GM12878 (cell line): ENCODE data around the gene SLC25A13.

Source experiments
- BHLHE40 ChIP-seq, 2 experiments: fragments of 450-650 bp in 1 of 2; IDR thresholded peaks; 2 replicates each; pipeline ENCODE4 v1.6.1; 2011 to 2017; ENCODE audit warnings: low read depth in 2 of 2, borderline replicate concordance in 1 of 2, improper control_type of control experiment in 1 of 2, low read length in 1 of 2, mild to moderate bottlenecking in 1 of 2
- EP300 ChIP-seq, 2 experiments: fragments of 150-350 bp in 1 of 2; IDR thresholded peaks; 2 replicates each; pipeline ENCODE4 v1.6.1; 2011 to 2012; ENCODE audit warnings: low read depth in 2 of 2, low read length in 2 of 2, borderline replicate concordance in 1 of 2, improper control_type of control experiment in 1 of 2, inconsistent platforms in 1 of 2; ENCODE audit not compliant: control insufficient read depth in 1 of 2
- EZH2 ChIP-seq: IDR thresholded peaks from 2 replicates; pipeline ENCODE4 v1.6.1; 2012; ENCODE audit warnings: low read depth, mild to moderate bottlenecking, control low read depth, inconsistent platforms, low read length, borderline replicate concordance; ENCODE audit not compliant: control insufficient read depth
- FOXM1 ChIP-seq: IDR thresholded peaks from 2 replicates; pipeline ENCODE4 v1.6.1; 2012; ENCODE audit warnings: low read depth, mild to moderate bottlenecking, inconsistent platforms, low read length, moderate library complexity
- KAT2A ChIP-seq: conservative IDR thresholded peaks from 2 replicates; pipeline ENCODE4 v1.6.1; 2011; ENCODE audit warnings: low read depth, low read length; ENCODE audit not compliant: control insufficient read depth
- NR2C2 ChIP-seq: IDR thresholded peaks from 2 replicates; pipeline ENCODE4 v1.6.1; 2011; ENCODE audit warnings: borderline replicate concordance, low read depth; ENCODE audit not compliant: control insufficient read depth, insufficient read length
- POLR2A ChIP-seq: IDR thresholded peaks from 2 replicates; pipeline ENCODE4 v1.6.1; 2011; ENCODE audit warnings: low read depth, mild to moderate bottlenecking, low read length
- POLR2AphosphoS5 ChIP-seq: IDR thresholded peaks from 2 replicates; pipeline ENCODE4 v1.6.1; 2011; ENCODE audit warnings: mild to moderate bottlenecking, low read length, inconsistent platforms
- ZNF274 ChIP-seq: IDR thresholded peaks from one replicate; pipeline ENCODE4 v1.8.0; 2011; ENCODE audit not compliant: insufficient read length, insufficient read depth
- TF ChIP-seq, protein P1 (sequence below), 3 experiments: IDR thresholded peaks in 2 of 3; conservative IDR thresholded peaks in 1 of 3; 2 replicates each; pipeline ENCODE4 v1.5.1; 2011; ENCODE audit warnings: low read depth in 3 of 3, low read length in 3 of 3, mild to moderate bottlenecking in 3 of 3, control low read depth in 2 of 3, moderate library complexity in 2 of 3, inconsistent platforms in 1 of 3, mixed read lengths in 1 of 3; ENCODE audit not compliant: control insufficient read depth in 2 of 3, insufficient read depth in 1 of 3; ENCODE audit errors: extremely low read depth in 1 of 3

DNA sequence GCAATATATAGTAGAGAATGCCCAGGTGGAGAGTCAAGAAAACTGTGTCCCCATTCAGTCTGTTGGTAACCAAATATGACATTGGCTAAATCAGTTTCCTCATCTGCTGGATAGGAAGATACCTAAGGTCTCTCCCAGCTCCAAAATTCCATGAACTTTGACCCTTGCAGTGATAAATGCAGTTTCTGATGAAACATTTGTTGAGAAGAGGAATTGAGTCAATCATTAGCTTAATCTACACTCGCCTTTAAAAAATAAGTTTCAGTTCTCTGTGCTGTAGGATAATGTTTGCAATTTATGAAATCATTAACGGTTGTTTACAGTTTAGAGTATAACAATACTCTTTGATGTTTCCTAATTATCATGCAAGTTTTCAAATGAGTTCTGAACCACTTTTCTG lies 38.0 kb upstream of the SLC25A13 start:
- TF ChIP-seq FOXM1 (no peak), BHLHE40 (IDR thresholded peaks at IDR 0.05; ENCODE audit: borderline replicate concordance in 1 of 2, low read depth in 2 of 2, low read length in 1 of 2) (no peak), POLR2AphosphoS5 (no peak), NR2C2 (no peak), EP300 (IDR thresholded peaks at IDR 0.05; ENCODE audit: borderline replicate concordance in 1 of 2, control insufficient read depth in 1 of 2, low read depth in 2 of 2, low read length in 2 of 2) (no peak), POLR2A (no peak), ZNF274 (no peak), EZH2 (no peak), KAT2A (no peak)
- TF ChIP-seq, protein P1, sequence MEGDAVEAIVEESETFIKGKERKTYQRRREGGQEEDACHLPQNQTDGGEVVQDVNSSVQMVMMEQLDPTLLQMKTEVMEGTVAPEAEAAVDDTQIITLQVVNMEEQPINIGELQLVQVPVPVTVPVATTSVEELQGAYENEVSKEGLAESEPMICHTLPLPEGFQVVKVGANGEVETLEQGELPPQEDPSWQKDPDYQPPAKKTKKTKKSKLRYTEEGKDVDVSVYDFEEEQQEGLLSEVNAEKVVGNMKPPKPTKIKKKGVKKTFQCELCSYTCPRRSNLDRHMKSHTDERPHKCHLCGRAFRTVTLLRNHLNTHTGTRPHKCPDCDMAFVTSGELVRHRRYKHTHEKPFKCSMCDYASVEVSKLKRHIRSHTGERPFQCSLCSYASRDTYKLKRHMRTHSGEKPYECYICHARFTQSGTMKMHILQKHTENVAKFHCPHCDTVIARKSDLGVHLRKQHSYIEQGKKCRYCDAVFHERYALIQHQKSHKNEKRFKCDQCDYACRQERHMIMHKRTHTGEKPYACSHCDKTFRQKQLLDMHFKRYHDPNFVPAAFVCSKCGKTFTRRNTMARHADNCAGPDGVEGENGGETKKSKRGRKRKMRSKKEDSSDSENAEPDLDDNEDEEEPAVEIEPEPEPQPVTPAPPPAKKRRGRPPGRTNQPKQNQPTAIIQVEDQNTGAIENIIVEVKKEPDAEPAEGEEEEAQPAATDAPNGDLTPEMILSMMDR (IDR thresholded peaks at IDR 0.05 in 2 of 3, conservative IDR thresholded peaks at IDR 0.05 in 1 of 3; ENCODE audit: control insufficient read depth in 2 of 3, extremely low read depth in 1 of 3, insufficient read depth in 1 of 3, low read depth in 3 of 3, low read length in 3 of 3), result no peak
